Measurements from ENCODE around the gene CPNE8. TPM values are rescaled to one million over a fixed set of nuclear protein-coding genes. Genes with fewer than 3 reads are reported as not detected.

CPNE8 gene
- total RNA-seq, 2 donors from 2014 or later, result 8.7 to 18.0 TPM

DNA sequence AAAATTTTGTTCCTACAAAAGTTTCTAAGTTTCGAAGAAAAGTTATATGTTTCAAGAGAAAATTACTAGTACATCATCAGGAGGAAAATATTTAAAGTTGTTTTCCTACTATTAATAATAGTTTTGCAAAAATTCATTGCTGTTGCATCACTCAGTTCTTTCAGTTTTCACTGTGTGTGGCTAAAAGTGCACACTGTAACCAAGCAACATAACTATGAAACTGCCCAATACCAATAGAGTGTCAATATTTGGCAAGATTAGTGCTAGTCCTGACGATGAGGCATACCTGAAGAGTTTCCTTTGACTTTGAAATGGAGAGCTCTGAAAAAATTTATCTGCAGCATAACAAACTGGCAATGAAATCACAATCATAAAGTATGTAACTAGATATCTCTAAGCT lies 194.3 kb downstream of the CPNE8 start:
- Histone ChIP-seq H3K9ac (ENCODE audit: extremely low read depth, low read length, poor library complexity, severe bottlenecking) (no peak overlapping the region), H3K9me3 (ENCODE audit: control insufficient read depth, low read length) (no peaks in the 10 kb centered on the region), H3K36me3 (ENCODE audit: control insufficient read depth, insufficient read depth, low read length) (no peaks in the 10 kb centered on the region), H3K4me3 (ENCODE audit: low read length) (no peak overlapping the region), H3K27me3 (ENCODE audit: control insufficient read depth, insufficient read depth, low read length, poor library complexity, severe bottlenecking) (no peaks in the 10 kb centered on the region), H3K27ac (ENCODE audit: low read depth, low read length) (no peak overlapping the region), H3K4me1 (ENCODE audit: control insufficient read depth, insufficient read depth, low read length) (no peaks in the 10 kb centered on the region)
- 84% methylated on average over 1 of the region's 2 CpGs; no CpG with 5 or more reads in 1 of the 2 experiments for WGBS, 2 experiments (ENCODE audit: insufficient coverage in 1 of 2, insufficient read length in 1 of 2)
- TF ChIP-seq, protein P1, sequence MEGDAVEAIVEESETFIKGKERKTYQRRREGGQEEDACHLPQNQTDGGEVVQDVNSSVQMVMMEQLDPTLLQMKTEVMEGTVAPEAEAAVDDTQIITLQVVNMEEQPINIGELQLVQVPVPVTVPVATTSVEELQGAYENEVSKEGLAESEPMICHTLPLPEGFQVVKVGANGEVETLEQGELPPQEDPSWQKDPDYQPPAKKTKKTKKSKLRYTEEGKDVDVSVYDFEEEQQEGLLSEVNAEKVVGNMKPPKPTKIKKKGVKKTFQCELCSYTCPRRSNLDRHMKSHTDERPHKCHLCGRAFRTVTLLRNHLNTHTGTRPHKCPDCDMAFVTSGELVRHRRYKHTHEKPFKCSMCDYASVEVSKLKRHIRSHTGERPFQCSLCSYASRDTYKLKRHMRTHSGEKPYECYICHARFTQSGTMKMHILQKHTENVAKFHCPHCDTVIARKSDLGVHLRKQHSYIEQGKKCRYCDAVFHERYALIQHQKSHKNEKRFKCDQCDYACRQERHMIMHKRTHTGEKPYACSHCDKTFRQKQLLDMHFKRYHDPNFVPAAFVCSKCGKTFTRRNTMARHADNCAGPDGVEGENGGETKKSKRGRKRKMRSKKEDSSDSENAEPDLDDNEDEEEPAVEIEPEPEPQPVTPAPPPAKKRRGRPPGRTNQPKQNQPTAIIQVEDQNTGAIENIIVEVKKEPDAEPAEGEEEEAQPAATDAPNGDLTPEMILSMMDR (conservative IDR thresholded peaks at IDR 0.05), result no peak
- Mint-ChIP-seq H3K27ac (no peak overlapping the region), H3K4me1 (no peaks in the 10 kb centered on the region), H3K4me3 (no peak overlapping the region), H3K9me3 (no peaks in the 10 kb centered on the region), H3K27me3 (ENCODE audit: insufficient read depth) (no peaks in the 10 kb centered on the region), H3K36me3 (ENCODE audit: low read depth) (no peaks in the 10 kb centered on the region)
- no peak for DNase-seq

DNA sequence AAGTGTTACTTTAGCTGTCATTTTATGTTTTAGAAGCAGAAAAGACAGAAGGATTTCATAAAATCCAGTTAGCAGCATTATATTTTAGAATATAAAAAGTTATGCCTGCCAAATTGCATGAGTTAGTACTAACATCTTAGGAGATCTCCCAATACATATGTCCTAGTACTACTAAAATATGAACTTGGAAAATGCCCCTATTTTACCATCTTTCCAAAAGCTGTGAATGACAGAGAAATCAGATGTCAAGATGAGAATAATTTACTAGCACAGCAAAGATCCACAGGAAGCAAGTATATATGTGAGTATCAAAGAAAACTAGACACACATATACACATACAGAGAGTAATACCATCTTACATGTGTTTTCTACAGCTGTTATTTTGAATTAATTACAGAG lies 196.9 kb downstream of the CPNE8 start:
- Histone ChIP-seq H3K36me3 (ENCODE audit: control insufficient read depth, insufficient read depth, low read length) (no peaks in the 10 kb centered on the region), H3K9me3 (ENCODE audit: control insufficient read depth, low read length) (no peaks in the 10 kb centered on the region), H3K27ac (ENCODE audit: low read depth, low read length) (no peak overlapping the region), H3K4me3 (ENCODE audit: low read length) (no peak overlapping the region), H3K27me3 (ENCODE audit: control insufficient read depth, insufficient read depth, low read length, poor library complexity, severe bottlenecking) (no peaks in the 10 kb centered on the region), H3K4me1 (ENCODE audit: control insufficient read depth, insufficient read depth, low read length) (no peaks in the 10 kb centered on the region), H3K9ac (ENCODE audit: extremely low read depth, low read length, poor library complexity, severe bottlenecking) (no peak overlapping the region)
- no peak for DNase-seq
- no peaks in the 10 kb centered on the region for H3K9me3 Mint-ChIP-seq
- TF ChIP-seq, protein P1 (conservative IDR thresholded peaks at IDR 0.05), result no peak
- no peak overlapping the region for H3K4me3 Mint-ChIP-seq
- no peaks in the 10 kb centered on the region for H3K27me3 Mint-ChIP-seq (ENCODE audit: insufficient read depth)
- H3K4me1 Mint-ChIP-seq, result no peaks in the 10 kb centered on the region
- H3K36me3 Mint-ChIP-seq (ENCODE audit: low read depth), result no peaks in the 10 kb centered on the region
- H3K27ac Mint-ChIP-seq, result no peak overlapping the region

DNA sequence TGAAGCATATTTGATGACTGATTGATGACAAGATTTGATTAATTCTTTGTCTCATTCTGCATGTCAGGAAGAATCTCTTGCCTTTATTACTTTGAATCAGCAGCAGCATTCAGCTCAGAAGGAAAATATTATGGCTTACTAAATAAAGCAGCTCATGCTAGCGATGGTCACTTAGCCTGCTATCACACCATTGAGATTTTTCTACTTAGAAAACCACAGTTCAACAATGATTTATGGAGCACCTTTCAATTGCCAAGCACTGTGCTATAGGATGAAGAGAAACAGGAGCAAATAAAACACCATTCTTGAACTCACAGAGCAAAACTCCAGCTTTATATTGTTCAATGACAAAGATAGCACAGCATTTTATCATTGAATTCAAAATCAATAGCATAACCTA lies 197.7 kb downstream of the CPNE8 start:
- no peak overlapping the region for H3K9ac ChIP-seq (ENCODE audit: extremely low read depth, low read length, poor library complexity, severe bottlenecking)
- H3K4me3 Mint-ChIP-seq, result no peak overlapping the region
- H3K4me1 Mint-ChIP-seq, result no peaks in the 10 kb centered on the region
- WGBS, 2 experiments (ENCODE audit: insufficient coverage in 1 of 2, insufficient read length in 1 of 2), result 81% methylated on average over 1 of the region's 1 CpG; no CpG with 5 or more reads in 1 of the 2 experiments
- H3K36me3 ChIP-seq (ENCODE audit: control insufficient read depth, insufficient read depth, low read length), result no peaks in the 10 kb centered on the region
- H3K9me3 ChIP-seq (ENCODE audit: control insufficient read depth, low read length), result no peaks in the 10 kb centered on the region
- H3K27ac Mint-ChIP-seq, result no peak overlapping the region
- TF ChIP-seq, protein P1 (conservative IDR thresholded peaks at IDR 0.05), result no peak
- no peak overlapping the region for H3K27ac ChIP-seq (ENCODE audit: low read depth, low read length)
- H3K27me3 ChIP-seq (ENCODE audit: control insufficient read depth, insufficient read depth, low read length, poor library complexity, severe bottlenecking), result no peaks in the 10 kb centered on the region
- no peaks in the 10 kb centered on the region for H3K36me3 Mint-ChIP-seq (ENCODE audit: low read depth)
- no peaks in the 10 kb centered on the region for H3K4me1 ChIP-seq (ENCODE audit: control insufficient read depth, insufficient read depth, low read length)
- H3K9me3 Mint-ChIP-seq, result no peaks in the 10 kb centered on the region
- no peak overlapping the region for H3K4me3 ChIP-seq (ENCODE audit: low read length)
- DNase-seq, result no peak
- no peaks in the 10 kb centered on the region for H3K27me3 Mint-ChIP-seq (ENCODE audit: insufficient read depth)
